GM18507 (cell line): Measurements from ENCODE around the gene IGFL1.
"Not testable (repeated sequence)": the region's sequence is repeated elsewhere in the genome, so short reads cannot be mapped to it uniquely, and the experiment has no call there.

Experiments used
- DNase-seq: peaks from one replicate; pipeline ENCODE4 v3.0.0; 2011; ENCODE audit warnings: low read depth; ENCODE audit not compliant: insufficient read length; ENCODE audit errors: extremely low spot score
- FAIRE-seq: peaks from 2 replicates; lab custom pipeline; 2011; peaks lifted over from hg19 to GRCh38; lab: Jason Lieb, UNC

The IGFL1 gene

DNA sequence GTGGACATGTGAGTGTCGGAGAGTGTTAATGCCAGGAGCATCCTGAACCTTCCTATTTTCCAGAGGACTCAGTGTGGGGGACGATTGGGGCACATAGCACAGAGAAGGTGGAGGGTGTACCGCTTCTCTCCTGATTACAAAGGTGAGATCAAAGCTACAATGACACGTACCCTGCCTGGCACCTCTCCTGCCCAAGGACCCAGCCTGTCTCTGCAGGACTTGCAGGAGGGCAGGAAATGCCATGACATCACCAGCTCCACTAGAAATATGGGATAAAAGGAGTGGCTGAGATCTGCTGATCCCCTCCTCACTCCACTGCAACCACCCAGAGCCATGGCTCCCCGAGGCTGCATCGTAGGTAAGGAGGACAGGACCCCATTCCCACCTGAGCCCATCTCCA lies at the start of gene IGFL1:
Gene IGFL1, plus strand, starts transcription at position 301 of the 400 bp plus-strand sequence. Its CDS starts 33 bp downstream, at position 334.
- FAIRE-seq (no peak), DNase-seq (no peak)

DNA sequence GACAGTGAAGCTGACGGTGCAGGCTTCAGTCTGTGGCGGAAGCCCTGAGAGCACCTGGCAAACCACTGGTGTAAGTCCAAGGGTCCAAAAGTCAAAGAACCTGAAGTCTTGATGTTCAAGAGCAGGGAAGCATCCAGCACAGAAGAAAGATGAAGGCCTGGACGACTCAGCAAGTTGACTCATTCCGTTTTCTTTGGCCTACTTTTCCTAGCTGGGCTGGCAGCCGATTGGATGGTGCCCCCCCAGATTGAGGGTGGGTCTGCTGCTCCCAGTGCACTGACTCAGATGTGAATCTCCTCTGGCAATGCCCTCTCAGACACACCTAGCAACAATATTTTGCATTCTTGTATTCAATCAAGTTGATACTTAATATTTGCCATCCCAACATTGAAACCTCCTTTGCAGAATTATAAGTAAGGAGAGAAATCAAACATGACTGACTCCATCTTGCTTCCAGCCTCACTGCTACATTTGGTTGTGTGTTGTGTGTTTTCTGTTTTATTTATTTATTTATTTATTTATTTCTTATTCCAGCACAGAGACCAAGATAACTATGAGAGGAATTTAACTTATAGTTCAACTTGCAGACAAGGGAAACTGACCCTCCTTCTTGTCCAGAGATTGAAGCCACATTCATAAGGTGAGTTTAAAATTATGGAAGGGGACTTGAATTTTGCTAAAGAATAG lies 48.7 kb upstream of the IGFL1 start:
- no peak for FAIRE-seq
- DNase-seq: no peak

DNA sequence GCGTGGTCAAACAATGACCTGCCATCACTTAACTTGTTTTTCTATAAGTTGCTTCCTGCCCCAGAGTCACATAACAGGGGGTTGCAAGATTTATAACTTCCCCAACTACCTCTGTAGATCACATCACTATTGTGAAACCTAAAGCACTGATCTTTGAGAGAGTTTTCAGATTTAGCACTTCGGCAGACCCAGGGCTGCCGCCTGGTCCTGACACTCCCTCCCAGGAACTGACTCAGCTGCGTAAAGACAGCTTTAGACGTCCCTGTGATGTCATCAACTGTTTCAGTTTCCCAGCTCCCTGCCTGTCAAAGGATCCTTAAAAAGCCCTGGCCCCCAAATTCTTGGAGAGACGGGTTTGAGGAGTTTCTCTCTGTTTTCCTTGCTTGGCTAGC lies 48.2 kb upstream of the IGFL1 start:
- DNase-seq (no peak), FAIRE-seq (no peak)

DNA sequence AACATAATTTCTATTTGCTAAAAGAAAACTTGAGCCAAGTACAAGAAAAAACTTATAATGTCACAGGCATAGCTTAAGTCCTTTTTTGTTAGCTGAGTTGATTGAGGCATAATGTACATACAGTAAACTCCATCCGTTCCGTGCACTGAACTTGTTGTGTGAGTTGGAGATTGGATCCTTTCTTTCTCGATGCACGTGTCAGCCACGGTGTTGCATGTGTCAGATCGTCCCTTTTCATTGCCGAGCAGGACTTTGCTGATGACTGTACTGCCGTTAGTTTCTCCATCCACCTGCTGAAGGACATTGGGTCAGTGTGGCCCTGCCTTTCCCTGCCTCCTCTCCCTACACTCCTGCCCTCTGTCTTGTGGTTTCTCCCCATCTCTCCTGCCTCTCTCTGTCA lies 47.1 kb upstream of the IGFL1 start:
- no peak for DNase-seq
- no peak for FAIRE-seq

DNA sequence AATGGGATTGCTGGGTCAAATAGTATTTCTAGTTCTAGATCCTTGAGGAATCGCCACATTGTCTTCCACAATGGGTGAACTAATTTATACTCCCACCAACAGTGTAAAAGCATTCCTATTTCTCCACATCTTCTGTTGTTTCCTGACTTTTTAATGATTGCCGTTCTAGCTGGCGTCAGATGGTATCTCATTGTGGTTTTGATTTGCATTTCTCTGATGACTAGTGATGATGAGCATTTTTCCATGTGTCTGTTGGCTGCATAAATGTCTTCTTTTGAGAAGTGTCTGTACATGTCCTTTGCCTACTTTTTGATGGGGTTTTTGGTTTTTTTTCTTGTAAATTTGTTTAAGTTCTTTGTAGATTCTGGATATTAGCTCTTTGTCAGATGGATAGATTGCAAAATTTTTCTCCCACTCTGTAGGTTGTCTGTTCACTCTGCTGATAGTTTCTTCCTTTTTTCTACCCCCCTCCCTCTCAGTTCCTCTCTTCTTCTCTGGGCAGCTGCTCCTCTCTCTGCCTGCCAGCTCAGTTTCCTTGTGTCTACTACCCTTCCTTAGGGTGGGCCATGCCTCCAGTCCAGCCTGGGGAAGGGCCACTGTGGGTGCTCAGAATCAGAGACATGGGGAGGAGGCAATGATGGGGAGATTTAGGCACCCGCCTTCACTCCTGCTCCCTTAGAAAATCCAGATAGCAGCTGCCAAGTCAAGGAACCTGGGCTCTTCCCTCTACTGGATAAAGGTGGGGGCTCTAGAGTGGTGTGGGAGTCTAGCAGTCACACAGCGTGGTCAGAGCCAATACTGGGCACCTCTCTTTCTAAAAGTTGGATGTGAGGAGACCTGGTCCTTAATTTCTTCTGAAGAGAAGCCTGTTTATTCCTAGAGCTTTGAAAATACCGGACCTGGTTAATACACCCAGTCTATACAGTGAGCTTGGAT lies 44.5 kb upstream of the IGFL1 start:
- not testable (repeated sequence) for DNase-seq, FAIRE-seq

DNA sequence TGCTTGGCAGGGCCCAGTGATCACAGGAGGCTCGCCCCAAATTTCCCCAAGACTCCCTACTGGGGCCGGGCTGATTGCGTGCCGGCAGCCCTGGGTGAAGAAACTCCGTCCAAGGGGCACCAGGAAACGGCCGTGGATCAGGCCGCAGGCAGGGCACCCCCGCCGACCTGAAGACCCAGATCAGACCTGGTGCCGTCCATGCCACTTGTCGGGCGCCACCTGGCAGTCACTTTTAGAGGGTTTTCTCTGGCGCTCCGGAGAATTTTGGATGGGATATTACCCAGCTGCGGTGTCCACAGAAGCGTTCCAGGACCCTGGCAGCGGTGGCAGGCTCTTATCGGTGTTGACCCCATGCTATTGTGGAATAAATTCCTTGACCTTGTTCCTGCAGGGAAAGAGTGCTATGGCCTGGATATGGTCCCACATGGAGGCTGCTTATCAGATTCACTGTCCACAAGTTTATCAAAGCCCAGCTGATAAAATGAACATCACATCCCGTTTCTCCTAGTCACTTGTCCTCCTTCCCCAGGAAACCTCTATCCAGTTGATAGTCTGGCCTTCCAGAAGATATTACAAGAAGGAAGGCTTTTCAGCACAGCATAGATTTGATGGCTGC lies 43.3 kb upstream of the IGFL1 start:
- DNase-seq (no peak), FAIRE-seq (no peak)

DNA sequence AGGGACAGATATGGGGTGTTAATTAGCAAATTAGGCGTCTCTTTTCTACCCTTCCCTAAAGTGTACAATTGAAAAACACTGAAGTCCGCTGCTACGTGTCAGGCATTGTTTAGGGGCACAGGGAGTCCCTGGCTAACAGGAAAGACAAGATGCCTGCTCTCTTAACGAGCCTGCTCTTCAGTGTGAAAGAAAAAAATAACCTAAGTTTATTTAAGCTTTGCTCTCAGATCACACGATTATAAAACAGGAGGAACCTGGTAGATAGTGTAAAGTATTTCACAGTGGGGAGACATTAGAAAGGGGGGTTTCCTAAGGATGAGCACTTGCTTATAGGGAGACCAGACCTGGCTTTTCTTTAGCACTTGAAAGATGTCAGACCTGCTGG lies 42.8 kb upstream of the IGFL1 start:
- no peak for FAIRE-seq

DNA sequence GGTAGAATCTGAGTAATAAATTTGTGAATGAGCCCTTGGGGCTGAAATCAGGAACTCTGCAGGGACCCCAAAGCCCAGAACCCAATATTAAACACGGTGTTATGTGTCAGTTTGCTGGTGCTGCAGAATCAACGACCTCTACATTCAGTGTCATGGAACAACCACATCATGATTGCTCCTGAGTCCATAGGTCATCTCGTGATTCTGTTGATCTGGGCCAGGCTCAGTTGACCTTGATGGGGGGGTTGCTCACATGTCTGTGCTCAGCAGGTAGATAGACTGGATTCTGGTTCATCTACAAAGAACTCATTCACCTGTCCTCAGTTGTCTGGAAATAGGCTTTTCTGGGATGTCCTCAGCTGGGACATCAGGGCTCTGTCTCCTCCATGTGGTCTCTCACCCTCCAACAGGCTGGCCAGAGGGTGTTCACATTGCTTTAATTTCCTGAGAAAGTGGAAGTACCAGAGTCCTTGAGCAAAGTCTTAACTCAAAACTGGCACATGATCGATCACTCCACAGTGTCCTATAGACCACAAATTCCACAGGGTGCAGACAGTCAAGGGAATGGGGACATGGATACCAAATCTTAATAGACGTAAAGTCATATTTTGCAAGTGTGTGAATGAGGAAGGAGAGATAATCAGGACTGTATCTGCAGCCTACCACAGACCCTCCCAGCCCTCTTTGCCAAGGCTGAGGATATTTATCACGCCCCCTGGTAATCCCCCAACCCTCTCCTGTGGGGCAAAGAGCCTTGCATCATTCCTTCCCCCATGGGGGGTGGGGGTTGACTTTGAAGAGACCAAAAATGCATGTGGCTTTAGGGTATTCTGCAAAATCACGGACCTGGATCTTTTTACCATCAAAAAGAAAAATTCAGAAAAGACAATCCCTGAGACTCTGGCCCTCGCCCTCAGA lies 39.3 kb upstream of the IGFL1 start:
- FAIRE-seq (no peak), DNase-seq (no peak)

More for the DNA sequence above, 42.8 kb upstream of the IGFL1 start:
- no peak for DNase-seq

DNA sequence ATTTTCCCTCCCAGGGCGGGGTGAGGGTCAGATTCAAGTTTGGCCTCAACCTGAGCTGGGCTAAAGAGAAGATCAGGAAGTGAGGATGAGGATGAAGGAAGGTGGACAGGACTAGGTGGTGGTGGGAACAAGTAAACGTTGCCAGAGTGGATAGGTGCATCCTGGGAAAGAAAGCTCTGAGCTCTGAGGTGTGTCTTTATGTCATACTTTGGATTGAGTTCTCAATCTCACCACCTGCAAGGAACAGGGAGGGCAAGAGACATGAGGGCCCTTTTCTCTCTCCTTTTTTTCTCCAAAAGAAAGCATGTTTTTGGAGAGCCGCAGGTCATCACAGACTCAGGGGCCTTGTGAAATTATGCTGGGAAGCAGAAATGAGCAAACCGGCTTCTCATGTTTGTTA lies 38.2 kb upstream of the IGFL1 start:
- DNase-seq (no peak), FAIRE-seq (no peak)

DNA sequence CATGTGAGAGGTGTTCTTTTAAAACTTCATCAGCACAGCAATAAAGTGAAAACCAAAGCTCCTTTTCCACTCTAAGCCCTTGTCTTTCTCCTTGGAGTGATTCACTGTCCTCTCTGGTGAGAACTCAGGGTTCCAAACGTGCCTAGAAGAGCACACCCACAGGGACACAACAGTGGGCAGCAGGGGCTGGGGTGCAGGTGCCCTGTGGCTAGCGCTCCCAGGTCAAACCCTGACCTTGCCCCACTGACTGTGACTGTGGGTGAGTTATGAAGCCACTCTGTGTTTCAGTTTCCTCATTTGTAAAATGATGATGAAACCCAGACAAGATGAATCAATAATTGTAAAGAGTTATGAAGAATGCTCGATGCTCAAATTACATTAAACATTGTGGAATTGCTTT lies 37.6 kb upstream of the IGFL1 start:
- DNase-seq (no peak), FAIRE-seq (no peak)

DNA sequence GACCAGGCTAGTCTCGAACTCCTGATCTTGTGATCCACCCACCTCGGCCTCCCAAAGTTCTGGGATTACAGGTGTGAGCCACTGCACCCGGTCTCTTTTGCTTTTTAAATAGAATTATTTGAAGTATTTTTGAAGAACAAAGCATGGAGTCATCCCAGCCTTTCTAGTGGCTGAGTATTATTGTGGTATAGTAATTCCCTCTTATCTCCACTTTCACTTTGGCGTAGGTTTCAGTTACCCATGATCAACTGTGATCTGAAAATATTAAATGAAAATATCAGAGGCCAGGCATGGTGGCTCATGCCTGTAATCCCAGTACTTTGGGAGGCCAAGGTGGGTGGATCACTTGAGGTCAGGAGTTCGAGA lies 36.9 kb upstream of the IGFL1 start:
- not testable (repeated sequence) for FAIRE-seq, DNase-seq

DNA sequence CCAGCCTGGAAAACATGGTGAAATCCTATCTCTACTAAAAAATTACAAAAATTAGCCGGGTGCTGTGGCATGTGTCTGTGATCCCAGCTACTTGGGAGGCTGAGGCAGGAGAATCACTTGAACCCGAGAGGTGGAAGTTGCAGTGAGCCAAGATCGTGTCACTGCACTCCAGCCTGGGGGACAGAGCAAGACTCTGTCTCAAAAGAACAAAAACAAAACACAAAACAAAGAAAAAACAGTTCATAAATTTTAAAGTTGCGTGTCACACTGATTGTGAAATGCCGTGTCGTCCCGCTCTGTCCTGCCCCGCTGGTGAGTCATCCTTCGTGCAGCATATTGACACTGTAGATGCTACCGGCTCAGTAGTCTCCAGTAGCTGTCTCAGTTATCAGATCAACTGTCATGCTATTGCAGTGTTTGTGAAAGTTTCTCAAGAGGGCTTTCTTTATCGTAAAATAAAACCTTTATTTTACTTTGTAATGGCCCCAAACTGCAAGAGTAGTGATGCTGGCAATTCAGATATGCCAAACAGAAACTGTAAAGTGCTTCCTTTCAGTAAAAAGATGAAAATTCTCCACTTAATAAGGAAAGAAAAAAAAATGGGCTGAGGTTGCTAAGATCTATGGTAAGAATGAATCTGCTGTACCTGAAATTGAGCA lies 36.4 kb upstream of the IGFL1 start:
- DNase-seq: no peak
- no peak for FAIRE-seq

DNA sequence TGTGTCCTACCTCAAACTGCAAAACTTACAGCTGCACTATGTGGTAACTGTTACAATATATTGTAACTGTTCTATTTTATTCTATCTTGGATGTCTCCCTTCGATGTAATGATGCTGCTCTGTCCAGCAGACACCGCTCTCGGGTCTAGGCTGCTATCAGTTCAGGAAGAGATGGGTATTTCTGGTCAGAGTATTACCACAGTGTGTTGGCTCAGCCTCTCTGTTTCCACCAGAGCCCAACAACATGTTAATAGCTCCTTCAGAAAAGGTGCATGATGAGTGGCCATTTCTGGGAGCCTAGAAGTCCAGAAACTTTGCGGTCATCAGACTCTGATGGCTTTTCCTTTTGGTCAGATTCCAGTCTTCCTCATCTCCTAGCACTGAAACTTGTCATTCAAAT lies 35.9 kb upstream of the IGFL1 start:
- FAIRE-seq (no peak), DNase-seq (no peak)

DNA sequence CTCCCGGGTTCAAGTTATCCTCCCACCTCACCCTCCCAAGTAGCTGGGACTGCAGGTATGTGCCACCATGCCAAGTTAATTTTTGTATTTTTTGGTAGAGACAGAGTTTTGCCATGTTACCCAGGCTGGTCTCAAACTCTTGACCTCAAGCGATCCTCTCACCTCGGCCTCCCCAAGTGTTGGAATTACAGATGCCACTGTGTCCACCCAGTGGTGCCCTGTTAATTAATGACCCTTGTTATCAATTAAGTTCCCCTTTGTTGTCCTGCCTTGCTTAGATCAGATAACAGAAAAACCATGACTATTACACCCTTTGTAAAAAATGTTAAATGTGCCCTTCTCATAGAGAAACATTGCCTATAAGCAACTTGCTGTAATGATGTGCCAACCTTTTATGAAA lies 34.4 kb upstream of the IGFL1 start:
- DNase-seq (no peak), FAIRE-seq (no peak)

DNA sequence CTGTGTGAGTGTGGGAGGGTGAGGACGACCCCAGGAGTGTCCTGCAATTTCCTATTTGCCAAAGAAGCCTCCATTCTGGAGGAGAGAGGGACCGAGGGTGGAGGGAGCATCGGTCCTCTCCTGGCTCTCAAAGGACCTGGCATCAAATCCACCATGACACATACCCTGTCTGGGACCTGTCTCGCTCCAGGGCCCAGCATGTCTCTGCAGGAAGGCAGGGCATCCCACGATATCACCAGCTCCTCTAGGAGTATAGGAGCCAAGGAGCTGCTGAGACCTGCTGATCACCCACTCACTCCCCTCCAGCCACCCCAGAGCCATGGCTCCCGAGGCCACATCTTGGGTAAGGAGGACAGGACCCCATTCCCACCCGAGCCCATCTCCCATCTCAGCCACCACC lies 33.6 kb upstream of the IGFL1 start:
- not testable (repeated sequence) for DNase-seq, FAIRE-seq

DNA sequence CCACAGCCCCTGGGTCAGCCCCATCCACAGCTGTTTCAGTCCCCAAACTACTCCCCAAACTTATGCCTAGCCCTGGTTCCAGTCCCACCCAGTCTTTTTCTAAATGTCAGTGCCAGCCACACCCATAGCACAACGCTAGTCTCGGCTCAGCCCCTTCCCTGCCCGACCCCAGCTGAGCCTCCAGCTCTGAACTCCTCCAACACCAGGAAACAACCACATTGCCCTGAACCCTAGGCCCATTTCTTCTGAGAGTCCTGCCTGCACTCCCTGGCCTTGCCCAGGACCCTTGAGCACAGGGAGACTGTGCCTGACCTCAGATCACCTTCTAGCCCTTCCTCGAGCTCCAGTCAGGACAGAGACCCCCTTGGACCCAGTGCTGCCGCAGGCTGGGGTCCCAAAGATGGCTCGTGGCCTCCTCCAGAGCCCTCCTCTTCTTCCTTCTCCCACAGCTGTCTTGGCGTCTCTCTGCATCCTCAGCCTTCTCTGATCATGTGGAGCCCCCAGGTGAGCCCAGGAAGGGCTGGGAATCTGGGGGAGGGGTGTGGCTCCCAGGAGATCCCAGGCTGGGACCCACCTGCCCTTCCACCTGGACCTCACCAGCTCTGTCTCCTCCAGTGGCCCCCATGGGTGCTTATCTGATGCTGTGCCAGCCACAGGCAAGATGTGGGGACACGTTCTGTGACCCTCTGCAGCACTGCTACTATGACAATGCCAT lies 33.0 kb upstream of the IGFL1 start:
- no peak for FAIRE-seq
- no peak for DNase-seq

DNA sequence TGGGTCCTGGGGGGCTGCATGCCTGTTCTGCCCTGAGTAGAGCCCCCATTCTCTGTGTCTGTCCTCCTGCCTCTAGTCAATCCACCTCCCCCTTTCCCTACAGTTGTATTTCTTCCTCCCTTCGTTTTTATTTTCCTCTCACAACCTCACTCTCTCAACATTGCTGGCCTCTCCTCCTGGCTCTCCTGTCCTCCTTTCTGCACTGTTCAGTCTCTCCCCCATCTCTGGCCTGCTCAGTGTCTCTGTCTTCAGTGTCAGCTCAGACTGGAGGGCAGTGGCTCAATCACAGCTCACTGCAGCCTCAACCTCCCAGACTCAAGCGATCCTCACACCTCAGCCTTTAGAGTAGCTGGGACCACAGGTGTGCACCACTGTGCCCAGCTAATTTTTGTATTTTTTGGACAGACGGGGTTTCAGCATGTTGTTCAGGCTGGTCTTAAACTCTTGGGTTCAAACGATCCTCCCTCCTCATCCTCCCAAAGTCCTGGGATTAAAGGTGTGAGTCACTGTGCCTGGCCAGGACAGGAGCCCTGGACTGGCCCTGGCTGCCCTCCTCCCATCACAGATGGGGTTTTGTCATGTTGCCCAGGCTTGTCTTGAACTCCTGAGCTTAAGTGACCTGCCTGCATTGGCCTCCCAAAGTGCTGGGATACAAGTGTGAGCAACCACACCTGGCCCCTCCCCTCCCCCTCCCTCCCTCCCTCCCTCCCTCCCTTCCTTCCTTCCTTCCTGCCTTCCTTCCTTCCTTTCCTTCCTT lies 32.0 kb upstream of the IGFL1 start:
- FAIRE-seq (no peak), DNase-seq (no peak)

DNA sequence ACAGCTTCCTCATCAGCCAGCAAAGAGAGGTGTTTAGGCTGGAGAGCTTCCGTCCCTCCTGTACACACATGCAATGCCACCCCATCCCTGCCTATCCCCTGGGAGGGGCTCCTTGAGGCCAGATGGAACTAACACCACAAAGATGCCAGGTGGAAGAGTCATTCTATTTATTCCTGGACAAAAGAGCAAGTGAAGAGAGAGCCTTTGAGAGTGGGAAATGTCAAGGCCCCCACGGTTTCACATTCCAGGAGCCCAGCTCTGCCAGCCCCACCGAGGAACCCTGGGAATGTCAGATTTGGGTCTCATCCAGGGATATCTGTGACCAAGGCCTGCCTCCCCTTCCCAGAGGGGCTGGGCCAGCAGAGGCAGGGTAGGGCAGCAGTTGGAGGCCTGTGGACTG lies 30.8 kb upstream of the IGFL1 start:
- DNase-seq (no peak), FAIRE-seq (no peak)
